Putamen (tissue), 1 donor: ENCODE results near the gene COL4A2.

Experiments used
- DNase-seq: peaks from one replicate; pipeline ENCODE4 v3.0.0-alpha.2; 2016; ENCODE audit warnings: low spot score

COL4A2 gene

DNA sequence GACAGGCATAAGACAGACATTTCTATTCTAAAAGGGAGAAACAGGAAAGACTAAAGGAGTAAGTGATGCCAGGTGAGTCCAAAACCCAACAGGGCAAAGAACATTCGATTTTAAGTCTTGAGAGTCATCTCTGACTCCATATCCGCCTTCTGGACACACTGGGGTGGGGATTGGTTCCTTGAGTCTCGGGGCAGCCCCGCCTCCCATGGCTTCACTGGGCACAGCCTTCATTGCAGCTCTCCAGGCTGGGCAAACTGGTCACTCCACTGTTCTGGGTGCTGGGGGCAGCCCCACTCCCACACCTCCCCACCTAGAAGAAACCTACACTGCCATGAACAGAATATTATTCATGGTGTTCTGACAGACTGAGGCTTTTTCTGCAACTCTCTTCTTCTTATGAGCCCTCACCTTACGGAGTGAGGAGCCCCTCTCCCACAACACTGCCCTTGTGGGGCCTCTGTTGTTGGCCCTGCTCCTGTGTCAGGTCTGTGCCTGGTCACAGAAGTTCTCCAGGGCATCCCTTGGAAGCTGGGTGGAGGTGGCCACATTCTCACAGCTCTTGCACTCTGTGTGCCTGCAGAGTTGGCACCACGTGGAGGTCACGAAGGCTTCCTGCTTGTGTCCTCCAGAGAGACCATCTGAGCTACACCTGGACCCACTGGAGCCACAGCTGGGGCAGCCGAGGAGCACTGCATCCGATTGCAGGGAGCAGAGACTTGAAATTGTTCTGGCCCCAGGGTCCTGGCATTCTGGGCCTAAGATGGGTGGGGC, 95.4 kb downstream of the COL4A2 start:
- no peak for DNase-seq

DNA sequence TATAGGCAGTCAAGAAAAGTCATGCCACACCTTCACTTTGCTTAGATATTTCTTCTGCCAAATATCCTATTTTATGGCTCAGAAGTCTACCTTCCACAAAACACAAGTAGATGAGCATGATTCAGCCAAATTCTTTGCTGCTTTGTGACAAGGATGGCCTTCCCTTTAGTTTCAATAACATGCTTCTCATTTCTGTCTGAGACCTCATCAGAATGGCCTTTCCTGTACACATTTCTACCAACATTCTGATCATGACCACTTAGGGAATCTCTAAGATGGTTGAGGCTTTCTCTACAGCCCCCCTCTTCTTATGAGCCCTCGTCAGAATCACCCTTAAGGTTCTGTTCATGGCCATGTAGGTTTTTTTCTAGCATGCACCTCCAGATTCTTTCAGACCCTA, 96.2 kb downstream of the COL4A2 start:
- no peak for DNase-seq

DNA sequence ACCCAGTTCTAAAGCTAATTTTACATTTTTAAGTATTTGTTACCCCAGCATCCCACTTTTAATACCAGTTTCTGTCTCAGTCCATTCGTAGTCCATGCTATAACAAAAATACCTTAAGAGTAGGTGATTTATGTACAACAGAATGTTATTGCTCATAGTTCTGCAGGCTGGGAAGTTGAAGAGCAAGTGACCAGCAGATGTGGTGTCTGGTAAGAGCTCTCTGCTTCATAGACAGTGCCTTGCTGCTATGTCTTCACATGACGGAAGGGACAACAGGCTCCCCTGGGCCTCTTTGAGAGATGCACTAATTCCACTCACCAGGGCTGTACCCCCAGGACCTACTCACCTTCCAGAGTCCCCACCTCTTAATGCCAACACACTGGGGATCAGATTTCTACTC, 96.6 kb downstream of the COL4A2 start:
- DNase-seq: no peak

DNA sequence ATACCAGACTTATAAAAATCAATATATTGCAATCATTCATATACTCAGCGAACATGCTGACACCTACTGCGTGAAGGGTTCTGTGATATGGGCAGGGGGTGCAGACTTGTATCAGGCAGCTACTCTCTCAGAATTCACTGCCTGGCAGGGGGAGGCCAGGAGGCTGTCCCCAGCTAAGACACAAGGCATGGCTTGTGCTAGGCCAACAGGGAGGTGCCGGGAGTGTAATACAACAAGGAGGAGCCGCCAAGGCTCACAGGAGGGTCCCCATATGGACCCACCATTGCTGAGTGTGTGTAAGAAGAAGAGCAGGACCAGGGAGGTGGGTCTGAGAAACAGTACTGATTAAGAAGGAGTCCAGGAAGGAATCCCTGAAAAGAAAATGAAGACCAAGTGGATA, 97.2 kb downstream of the COL4A2 start:
- DNase-seq: no peak

DNA sequence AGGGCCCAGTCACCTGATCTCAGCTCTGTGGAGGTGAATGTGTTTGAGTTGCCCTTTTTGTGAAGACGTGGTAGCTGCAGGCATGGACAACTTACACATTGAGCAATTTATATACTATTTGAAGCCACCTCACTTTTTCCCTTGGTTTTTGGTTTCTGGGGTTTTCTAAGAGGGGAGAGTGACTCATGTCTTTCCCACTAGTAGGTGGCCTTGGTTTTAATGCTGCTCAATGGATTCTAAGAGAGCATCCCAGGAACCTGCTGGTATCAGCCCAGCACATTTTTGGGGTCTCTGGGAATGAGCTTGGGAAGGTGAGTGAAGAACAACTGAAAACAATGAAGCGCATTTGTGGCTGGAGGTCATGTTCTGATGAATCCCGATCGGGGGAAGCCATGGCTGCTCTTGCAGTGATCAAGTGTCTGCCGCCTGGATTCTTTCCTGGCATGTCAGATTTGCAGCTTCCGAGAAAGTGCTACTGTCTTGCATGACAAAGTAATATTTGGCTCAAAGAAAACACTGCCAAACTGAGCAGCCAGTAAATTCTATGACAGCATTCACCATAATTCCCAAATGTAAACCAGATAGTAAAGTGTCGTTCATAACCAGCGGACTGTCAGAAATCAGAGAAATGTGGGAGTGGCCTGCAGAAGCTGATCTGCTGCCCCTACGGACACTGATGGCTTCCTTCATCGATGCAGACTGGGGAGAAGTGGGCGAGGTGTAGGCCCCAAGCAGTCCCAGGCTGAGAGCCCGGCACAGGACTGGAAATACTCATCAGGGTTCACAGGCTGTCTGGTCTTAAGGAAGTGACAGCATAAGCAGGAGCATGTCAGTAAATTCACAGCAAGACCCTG, 98.7 kb downstream of the COL4A2 start:
- no peak for DNase-seq

DNA sequence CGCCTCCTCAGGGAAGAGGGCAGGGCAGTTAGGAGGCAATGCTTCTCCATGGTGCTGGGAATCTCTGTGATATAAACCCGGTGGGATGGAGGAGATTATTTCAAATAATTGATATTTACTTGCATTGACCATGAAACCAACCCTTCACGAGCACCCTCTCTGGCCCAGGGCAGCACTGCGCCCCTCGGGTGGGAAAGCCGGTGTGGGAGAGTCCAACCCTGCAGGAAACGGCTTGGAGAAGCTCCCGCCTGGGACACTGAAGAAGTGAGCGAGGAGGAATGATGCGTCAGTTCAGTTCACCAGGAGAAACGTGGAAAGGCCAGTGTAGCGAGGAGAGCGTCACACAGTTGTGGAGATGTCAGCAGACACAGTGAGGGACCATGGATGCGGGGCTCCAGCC, 99.9 kb downstream of the COL4A2 start:
- DNase-seq: no peak

DNA sequence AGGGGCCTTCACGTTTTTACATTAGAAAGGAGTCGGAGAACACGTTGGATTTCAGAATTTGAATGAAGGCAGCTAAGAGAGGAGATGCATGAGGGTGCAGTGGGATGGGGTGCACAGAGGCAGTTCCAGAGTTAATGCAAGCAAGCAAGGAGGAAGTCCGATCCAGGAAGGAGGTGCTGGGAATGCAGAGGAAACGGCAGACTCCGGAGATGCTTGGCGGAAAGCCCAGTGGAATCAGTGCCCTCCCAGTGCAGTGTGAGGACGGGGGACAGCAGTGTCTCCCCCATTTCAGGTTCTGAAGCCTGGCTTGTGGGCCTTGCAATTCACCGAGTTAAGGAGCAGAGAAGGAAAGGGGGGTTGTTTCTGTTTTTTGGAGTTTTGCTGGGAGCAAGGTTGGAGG, 100.4 kb downstream of the COL4A2 start:
- no peak for DNase-seq

DNA sequence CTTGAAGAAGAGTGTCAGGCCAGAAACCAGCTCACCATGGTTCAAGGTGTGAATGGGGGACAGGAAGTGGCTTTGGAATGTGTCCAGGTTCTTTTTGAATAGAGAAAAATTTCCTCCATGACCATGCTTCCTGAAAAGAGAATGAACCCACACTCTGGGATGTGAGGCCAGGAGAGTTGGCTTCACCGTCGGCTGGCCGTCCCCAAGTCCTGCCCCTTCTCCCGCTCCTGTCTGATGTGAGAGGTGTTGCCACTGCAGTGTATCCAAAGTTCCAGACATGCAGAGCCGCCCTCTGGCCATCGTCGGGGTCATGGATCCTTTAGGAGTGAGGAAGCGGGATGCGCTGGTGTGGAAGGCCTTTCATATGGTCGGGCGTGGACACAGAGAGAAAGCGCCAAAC, 101.2 kb downstream of the COL4A2 start:
- DNase-seq: no peak

DNA sequence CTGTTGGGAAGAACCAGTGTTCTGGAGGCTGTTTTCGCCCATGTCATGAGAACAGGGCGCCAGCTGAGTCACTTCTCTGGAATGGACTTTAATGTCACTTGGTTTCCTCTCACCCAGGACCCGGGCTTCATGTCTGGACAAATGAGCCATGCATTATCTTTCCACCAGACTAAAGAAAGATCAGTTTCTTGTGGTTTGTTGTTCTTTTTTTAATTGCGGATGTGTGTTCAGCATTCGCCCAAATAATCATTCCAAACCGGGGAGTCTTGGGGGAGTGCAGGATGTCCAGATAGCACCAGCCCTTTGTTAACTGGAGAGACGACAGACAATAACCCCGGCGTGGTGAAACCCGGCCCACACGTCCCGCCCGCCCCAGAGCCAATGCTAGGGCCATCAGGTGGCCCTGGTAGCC, 102.5 kb downstream of the COL4A2 start:
- DNase-seq: no peak

DNA sequence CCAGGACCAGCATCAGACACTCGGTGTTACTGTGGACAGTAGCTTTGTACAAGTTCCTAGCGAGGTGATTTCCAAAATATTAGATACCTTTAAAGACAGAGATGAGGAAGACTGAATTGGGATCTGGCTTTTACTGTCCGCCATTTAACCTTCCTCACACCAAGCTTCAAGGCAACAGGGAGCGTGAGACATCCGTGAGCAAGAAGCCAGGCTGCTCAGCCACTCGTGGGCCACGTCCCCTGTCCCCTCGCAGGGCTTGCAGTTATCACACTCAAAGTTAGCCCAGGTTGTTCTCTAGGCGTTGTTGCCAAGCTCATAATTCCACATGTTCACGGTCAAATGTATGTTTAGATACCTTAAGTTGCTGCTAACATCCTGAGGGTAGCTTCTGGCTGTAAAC, 102.9 kb downstream of the COL4A2 start:
- no peak for DNase-seq

DNA sequence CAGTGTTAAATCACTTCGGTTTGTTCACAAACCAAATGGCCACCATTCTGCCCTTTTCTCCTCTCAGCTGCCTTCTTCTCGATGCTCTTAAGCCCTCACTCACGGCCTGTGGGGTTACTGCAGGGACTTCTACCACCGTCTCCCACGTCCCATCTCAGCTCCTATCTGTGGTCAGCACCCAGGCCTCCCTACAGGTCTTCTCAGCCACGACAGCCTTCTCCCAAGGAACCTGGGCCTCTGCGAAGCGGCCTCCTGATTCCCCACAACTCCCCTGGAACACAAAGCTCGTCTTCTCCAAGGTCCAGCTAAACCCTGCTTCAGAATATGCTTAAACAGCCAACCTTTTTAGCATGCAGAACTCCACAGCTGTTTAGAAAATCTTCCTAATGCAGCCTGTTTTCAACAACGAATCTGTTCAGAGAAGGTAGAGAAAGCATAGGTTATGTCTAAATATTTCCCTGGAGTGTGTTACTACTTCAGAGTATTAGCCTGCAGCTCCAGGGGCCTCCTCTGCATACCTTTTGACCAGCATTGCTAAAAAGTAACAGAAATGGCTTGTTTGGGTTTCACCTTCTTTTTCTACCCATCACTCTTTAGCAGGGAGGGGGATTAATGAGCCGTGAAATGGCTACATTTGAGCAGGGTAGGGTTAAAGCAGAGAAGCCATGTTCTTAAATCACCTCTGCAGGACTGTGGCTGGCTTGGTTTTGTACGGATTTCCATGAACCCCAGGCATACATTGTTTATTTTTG, 104.0 kb downstream of the COL4A2 start:
- DNase-seq: no peak

DNA sequence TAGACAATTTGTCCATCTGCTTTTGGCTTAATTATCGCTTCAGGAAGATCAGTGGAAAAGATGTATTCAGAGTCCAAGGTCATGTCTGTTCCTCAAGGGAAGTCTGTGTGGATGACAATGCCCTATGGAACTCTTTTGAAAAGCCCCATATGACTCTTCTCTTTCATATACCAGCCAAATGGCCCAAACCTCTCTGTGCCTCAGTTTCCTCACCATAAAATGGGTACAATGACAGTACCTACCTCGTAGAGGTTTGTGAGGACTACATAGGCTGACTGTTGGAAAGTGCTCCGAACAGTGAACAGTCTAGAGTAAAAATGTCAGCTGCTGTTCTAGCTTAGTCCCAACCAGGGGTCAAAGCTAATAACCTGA, 104.6 kb downstream of the COL4A2 start:
- no peak for DNase-seq

DNA sequence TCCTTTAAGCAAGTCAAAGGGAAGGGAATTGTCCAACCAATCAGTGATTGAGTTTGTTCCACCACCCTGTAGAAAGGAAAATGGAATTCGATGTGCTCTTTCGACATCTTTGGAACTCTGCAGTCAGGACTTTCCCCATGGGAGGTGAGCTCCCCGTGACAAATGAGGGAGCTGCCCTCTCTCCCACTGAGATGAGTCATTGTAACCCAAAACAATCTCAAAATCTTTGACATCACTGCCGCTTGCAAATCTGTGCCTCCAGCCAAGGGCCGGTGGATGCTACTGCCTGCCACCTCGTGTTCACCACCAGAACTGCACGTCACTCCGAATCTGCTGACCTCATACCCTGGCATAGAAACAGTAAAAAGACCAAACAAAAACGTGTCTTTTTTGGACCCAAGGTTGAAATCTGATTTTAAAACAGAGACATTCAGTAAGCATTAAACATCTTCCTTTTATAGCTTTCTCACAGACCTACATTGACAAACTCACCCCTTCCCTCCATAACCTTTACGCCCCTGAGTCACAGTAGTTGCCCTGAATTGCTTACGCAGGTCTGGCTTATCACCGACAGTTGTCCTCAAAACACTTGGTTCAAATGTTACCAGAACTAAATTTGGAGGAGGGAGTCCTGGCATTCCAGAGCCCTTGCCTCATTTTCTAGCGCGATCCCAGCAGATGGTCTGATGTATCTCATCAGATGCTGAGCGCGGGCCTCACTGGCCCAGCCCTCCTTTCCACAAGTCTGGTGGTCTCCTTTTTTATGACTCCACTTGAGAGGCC, 105.2 kb downstream of the COL4A2 start:
- DNase-seq: peak; percentile 78

DNA sequence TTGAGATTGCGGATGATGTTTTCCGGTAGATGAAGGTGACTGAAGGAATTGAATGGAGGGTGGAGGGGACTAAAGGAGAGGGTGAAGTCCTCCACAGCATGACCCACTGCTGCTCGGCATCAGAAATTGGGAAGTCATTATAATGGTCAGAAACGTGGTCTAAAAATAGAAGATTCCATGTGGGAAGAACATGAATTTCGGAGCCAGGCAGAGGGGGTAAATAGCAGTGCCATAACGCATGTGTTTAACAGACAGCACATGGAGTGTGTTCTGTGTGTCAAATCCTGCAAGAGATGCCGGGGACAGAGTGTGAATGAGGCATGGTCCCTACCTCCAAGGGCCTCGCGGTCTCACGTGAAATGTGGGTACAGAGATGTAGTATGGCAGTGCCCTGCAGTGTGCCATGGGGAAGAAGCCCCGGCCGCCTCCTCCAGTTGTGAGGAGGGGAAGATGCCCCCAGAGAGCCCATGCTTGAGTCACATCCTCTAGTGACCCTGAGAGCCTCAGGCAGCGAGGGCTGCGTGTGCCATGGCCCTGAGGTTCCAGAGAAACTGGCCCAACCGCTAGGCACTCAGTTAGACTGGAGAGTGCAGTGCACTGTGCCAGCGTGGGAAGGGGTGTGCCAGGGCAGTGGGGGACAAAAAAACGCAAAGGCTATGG, 106.1 kb downstream of the COL4A2 start:
- no peak for DNase-seq

DNA sequence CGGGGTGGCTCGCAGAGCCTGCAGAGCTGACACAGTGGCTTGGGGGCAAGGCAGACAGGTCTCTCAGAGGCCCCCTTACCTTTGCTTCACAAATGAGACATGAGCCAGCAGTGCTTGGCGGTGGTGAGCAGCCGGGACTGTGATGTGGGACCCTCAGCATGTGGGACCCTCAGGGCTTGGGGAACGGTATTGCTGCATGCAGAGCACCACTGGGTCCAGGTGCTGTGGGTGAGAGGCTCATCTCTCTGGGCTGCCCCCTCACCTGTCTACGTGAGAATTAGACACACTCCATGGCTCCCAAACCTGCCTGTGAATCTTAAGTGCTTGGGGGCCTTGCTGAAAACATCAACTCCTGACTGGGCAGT, 106.6 kb downstream of the COL4A2 start:
- no peak for DNase-seq

DNA sequence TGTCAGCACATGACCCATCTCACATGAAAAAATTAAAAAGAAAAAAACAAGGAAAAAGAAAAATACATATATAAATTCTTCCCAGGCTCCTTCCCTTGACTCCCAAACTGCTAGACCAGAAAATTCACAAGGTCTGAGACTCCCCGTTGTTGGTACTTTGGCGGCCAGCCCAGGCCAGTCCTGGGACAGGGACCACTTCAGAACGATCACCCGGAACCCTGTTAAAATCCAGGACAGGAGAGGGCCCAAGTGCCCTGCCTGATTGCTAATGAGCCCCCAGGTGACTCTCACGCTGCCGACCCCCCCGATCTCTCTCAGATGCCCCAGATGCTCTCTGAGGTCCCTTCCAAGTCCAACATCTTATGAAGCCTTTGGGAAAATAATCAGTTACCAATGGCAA, 107.2 kb downstream of the COL4A2 start:
- DNase-seq: no peak

DNA sequence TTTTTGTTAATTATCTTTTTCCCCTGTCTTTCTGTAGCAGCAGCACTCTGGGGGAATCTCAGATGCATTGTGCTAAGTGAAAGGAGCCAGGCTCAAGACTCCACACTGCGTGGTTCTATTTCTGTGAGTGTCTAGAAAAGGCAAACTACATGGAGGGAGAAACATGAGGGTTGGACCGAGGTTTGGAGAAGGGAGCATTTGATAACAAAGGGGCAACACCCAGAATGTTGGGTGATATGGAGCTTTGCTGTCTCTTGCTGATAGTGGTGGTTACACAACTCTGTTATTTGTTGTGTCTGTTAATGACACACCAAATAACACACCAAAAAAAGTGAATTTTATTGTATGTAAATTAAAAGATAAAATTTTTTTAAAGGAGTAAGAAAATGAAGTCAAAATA, 107.8 kb downstream of the COL4A2 start:
- DNase-seq: no peak

DNA sequence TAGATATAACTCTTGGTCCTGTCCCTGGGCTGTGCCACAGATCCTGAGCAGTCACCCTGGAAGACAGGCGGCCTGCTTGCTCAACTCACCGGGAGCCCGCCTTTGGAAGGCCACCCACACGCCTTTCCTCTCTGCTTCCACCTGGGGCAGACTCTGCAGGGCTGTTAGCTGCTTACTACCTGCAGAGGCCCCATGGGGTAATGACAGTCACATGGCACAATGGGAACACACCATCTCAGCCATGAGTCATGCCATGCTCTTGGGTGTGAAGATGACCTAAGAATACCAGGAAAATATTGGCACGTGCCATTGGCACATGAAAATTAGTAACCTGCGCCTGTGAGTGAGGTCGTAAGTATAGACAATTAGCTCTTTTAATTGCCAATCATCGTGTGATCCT, 108.6 kb downstream of the COL4A2 start:
- peak; percentile 41 for DNase-seq

DNA sequence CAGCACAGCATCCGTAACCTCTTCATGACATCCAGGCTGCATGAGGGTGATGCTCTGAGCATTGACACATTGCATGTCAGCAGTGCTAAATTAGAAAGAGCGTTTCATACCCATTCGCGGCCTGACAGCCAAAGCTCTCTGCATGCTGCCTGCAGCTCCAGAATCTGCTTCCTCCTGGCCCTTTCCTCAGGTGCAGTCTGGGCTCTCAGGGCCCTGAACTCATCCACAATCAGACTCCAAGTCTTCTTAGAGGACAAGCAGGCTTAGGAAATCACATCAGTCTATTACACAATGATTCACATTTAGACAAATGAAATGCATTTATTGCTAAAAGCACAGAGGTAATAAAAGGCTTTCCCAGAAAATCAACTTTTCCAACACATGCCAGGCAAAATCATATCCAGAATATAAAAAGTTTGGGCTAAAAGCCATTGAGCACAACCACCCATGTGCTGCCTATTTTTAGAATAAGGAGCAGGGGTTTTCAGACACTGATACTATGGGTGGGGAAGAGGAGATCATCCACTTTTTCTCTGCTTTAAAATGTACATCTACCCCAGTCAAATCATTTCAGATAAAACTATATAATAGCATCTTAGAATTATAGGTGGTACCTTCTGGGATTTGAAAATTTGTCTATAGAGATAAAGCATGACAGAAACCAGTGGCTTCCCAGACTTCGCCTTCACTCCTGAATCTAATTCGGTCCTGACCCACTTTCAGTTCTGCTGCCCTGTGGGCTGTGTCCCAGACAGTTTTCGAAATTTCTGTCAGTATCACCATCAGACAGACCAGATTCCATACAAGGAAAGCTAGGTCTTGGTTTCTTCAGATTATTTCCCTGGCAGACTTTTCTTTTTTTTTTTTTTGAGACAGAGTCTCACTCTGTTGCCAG, 109.3 kb downstream of the COL4A2 start:
- no peak for DNase-seq

DNA sequence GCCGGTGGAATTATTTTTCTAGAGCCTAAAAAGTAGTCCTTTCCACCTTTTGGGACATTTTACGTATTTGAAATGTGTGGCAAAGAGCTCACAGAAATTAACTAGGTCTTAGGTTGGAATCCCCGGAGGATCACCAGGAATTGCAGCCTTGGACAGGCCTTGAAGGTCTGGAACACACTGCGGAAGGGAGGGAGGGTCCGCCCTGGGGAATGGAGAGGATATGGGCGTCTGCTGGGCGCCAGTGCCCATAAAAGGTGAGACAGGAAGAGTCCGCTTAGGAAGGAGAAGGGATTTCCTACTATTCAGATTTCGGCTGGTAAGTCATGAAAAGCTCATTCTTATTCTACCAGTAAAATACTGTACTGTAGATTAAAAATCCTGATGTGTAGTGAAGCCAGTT, 111.9 kb downstream of the COL4A2 start:
- no peak for DNase-seq

DNA sequence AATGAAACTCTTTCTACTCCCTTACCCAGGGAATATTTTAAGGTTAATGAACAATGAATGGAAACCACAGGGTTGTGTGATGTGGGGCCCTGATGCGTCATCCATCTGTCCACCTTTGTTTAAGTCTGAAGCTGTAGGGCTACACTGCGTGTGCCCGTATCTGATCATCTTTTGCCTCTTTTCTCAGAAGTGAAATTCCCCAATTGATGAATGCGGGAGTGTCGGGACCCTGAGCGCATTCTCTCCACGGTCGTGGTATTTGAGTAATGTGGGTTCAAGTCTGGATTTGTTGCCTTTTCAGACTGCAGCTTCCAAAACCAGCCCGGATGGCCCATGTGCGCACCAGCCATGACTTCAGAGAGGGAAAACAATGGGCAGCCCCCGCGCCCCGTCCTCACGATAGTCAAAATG, 112.3 kb downstream of the COL4A2 start:
- no peak for DNase-seq
